GM12891 (cell line): ENCODE results near the gene SYTL4.

ENCODE experiments used
- POLR2A ChIP-seq: IDR thresholded peaks from 2 replicates; pipeline ENCODE4 v1.6.1; 2011; ENCODE audit warnings: low read depth, low read length, control low read depth
- POLR2AphosphoS5 ChIP-seq: IDR thresholded peaks from 2 replicates; pipeline ENCODE4 v1.6.1; 2011; ENCODE audit warnings: low read depth, low read length, control low read depth
- SPI1 ChIP-seq: IDR thresholded peaks from 2 replicates; pipeline ENCODE4 v1.6.1; 2011; ENCODE audit warnings: low read depth, low read length, control low read depth
- TAF1 ChIP-seq: IDR thresholded peaks from 2 replicates; pipeline ENCODE4 v1.6.1; 2011; ENCODE audit warnings: low read depth, low read length, control low read depth

- TF ChIP-seq POLR2AphosphoS5 (no peak), POLR2A (no peak), TAF1 (no peak), SPI1 (no peak)
These were observed 89.6 kb downstream of the SYTL4 start for GRCh38 chrX:100642290-100642689.
